K562 (cell line): Measurements from ENCODE around the gene TMEM174.

Source experiments
- ATF6 ChIP-seq: sonication (generic); formaldehyde crosslinking; IDR thresholded peaks from 2 replicates; pipeline ENCODE4 v1.4.0; 2020; ENCODE audit warnings: mild to moderate bottlenecking, missing genetic modification reagents
- CTCF ChIP-seq, 3 experiments: IDR thresholded peaks in 2 of 3; conservative IDR thresholded peaks in 1 of 3; 2 replicates each; pipeline ENCODE4 v1.5.1; 2011 to 2012; ENCODE audit warnings: low read length in 3 of 3, mild to moderate bottlenecking in 3 of 3, control low read depth in 2 of 3, improper control_type of control experiment in 1 of 3, inconsistent platforms in 1 of 3, low read depth in 1 of 3, mixed read lengths in 1 of 3, moderate library complexity in 1 of 3; ENCODE audit not compliant: insufficient read depth in 2 of 3
- HCFC1 ChIP-seq: IDR thresholded peaks from 2 replicates; pipeline ENCODE4 v1.6.1; 2012; ENCODE audit warnings: low read depth, low read length, improper control_type of control experiment
- KAT2B ChIP-seq: IDR thresholded peaks from one replicate; pipeline ENCODE4 v1.6.1; 2012; ENCODE audit warnings: low read depth, mild to moderate bottlenecking, control low read depth, inconsistent platforms, low read length, moderate library complexity
- KAT8 ChIP-seq: fragments of 450-650 bp; IDR thresholded peaks from 2 replicates; pipeline ENCODE4 v1.6.1; 2016; ENCODE audit warnings: low read depth, mild to moderate bottlenecking
- PHB ChIP-seq: fragments of 250-450 bp; sonication (Bioruptor Pico); IDR thresholded peaks from 2 replicates; pipeline ENCODE4 v1.5.0; 2021
- POLR2AphosphoS5 ChIP-seq: IDR thresholded peaks from 2 replicates; pipeline ENCODE4 v1.6.1; 2011; ENCODE audit warnings: mild to moderate bottlenecking, low read depth, low read length, moderate library complexity; ENCODE audit not compliant: control insufficient read depth, insufficient read depth
- RBBP5 ChIP-seq: fragments of 200-600 bp; sonication (generic); IDR thresholded peaks from 2 replicates; pipeline ENCODE4 v1.6.1; 2012; ENCODE audit warnings: borderline replicate concordance, mild to moderate bottlenecking, low read length, control low read depth, inconsistent platforms; ENCODE audit not compliant: insufficient read depth, poor library complexity, severe bottlenecking
- SMARCE1 ChIP-seq: fragments of 450-650 bp; IDR thresholded peaks from 2 replicates; pipeline ENCODE4 v1.7.1; 2016; ENCODE audit warnings: mild to moderate bottlenecking
- TEAD2 ChIP-seq: fragments of 450-650 bp; IDR thresholded peaks from 2 replicates; pipeline ENCODE4 v1.6.1; 2016; ENCODE audit warnings: missing genetic modification characterization, control low read depth, missing compliant biosample characterization
- ZBTB33 ChIP-seq: sonication (generic); formaldehyde crosslinking; IDR thresholded peaks from 2 replicates; pipeline ENCODE4 v1.8.1; 2023; ENCODE audit warnings: mild to moderate bottlenecking, missing genetic modification reagents
- TF ChIP-seq, protein P1 (sequence below), 2 experiments: fragments of 450-650 bp; formaldehyde crosslinking in 1 of 2; IDR thresholded peaks; 2 replicates each; pipeline versions ENCODE4 v1.4.0 to v1.6.1; 2014 to 2020; ENCODE audit warnings: mild to moderate bottlenecking in 2 of 2, borderline replicate concordance in 1 of 2, low read depth in 1 of 2

DNA sequence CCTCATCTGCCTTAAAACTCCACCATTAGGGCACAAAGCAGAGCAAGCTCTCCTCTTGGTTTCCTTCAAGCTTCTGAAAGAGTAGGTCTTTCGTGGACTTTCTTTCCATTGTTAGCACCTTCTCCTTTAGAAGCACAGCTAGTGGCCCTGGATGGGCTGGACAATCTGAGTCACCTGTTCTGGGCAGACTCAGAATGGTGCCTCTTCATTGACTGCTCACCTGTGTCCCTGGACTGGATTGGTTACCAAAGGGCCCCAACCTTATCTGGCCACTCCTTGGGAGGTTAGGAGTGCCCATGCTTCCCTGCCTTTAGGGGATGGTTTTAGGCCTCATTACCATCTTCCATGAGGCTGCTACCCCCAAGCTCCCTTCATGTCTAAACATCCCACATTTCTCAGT lies 23.2 kb downstream of the TMEM174 start:
- TF ChIP-seq TEAD2 (tag) (no peak), CTCF (IDR thresholded peaks at IDR 0.05 in 2 of 3, conservative IDR thresholded peaks at IDR 0.05 in 1 of 3; ENCODE audit: insufficient read depth in 2 of 3, low read depth in 1 of 3, low read length in 3 of 3) (no peak), KAT8 (no peak), POLR2AphosphoS5 (no peak), HCFC1 (no peak), RBBP5 (no peak), ATF6 (CRISPR knock-in tag) (no peak), KAT2B (no peak), SMARCE1 (no peak), ZBTB33 (CRISPR knock-in tag) (no peak), PHB (CRISPR knock-in tag) (no peak)
- TF ChIP-seq, protein P1, sequence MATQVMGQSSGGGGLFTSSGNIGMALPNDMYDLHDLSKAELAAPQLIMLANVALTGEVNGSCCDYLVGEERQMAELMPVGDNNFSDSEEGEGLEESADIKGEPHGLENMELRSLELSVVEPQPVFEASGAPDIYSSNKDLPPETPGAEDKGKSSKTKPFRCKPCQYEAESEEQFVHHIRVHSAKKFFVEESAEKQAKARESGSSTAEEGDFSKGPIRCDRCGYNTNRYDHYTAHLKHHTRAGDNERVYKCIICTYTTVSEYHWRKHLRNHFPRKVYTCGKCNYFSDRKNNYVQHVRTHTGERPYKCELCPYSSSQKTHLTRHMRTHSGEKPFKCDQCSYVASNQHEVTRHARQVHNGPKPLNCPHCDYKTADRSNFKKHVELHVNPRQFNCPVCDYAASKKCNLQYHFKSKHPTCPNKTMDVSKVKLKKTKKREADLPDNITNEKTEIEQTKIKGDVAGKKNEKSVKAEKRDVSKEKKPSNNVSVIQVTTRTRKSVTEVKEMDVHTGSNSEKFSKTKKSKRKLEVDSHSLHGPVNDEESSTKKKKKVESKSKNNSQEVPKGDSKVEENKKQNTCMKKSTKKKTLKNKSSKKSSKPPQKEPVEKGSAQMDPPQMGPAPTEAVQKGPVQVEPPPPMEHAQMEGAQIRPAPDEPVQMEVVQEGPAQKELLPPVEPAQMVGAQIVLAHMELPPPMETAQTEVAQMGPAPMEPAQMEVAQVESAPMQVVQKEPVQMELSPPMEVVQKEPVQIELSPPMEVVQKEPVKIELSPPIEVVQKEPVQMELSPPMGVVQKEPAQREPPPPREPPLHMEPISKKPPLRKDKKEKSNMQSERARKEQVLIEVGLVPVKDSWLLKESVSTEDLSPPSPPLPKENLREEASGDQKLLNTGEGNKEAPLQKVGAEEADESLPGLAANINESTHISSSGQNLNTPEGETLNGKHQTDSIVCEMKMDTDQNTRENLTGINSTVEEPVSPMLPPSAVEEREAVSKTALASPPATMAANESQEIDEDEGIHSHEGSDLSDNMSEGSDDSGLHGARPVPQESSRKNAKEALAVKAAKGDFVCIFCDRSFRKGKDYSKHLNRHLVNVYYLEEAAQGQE (IDR thresholded peaks at IDR 0.05; ENCODE audit: borderline replicate concordance) = no peak
- TF ChIP-seq, protein P1 (CRISPR knock-in tag; IDR thresholded peaks at IDR 0.05; ENCODE audit: low read depth) = no peak
